ENCODE measurements around the gene FCHO2.
A peak's percentile ranks its signal among the peaks of the same experiment; 100 is the strongest.
"Not testable (repeated sequence)": the region's sequence is repeated elsewhere in the genome, so short reads cannot be mapped to it uniquely, and the experiment has no call there.

FCHO2 gene

GRCh38 chr5:72955768-72956323 is at the start of gene FCHO2:
Gene FCHO2, plus strand, starts transcription at chr5:72956041. Its CDS starts 56 bp downstream, at chr5:72956097.
- peak; percentile 98 for DNase-seq

- no peak for DNase-seq
Measured at GRCh38 chr5:72906806-72907205, 49.0 kb upstream of the FCHO2 start.

GRCh38 chr5:72908664-72909063 is 47.2 kb upstream of the FCHO2 start:
- no peak for DNase-seq

- no peak for DNase-seq
Measured at GRCh38 chr5:72917371-72917776, 38.5 kb upstream of the FCHO2 start.

GRCh38 chr5:72920690-72921502 is 34.9 kb upstream of the FCHO2 start:
- DNase-seq = no peak

- DNase-seq = no peak
Measured at GRCh38 chr5:72921886-72922285, 34.0 kb upstream of the FCHO2 start.

- no peak for DNase-seq
Measured at GRCh38 chr5:72922422-72922821, 33.4 kb upstream of the FCHO2 start.

GRCh38 chr5:72925336-72926010 is 30.4 kb upstream of the FCHO2 start:
- no peak for DNase-seq

GRCh38 chr5:72932686-72933085 is 23.2 kb upstream of the FCHO2 start:
- not testable (repeated sequence) for DNase-seq

GRCh38 chr5:72934953-72935725 is 20.7 kb upstream of the FCHO2 start:
- DNase-seq = not testable (repeated sequence)

GRCh38 chr5:72936893-72937292 is 18.9 kb upstream of the FCHO2 start:
- DNase-seq = no peak

- DNase-seq = no peak
Measured at GRCh38 chr5:72937517-72938061, 18.3 kb upstream of the FCHO2 start.

- no peak for DNase-seq
Measured at GRCh38 chr5:72938206-72938605, 17.6 kb upstream of the FCHO2 start.

- DNase-seq = no peak
Measured at GRCh38 chr5:72940082-72940481, 15.8 kb upstream of the FCHO2 start.

- DNase-seq = no peak
Measured at GRCh38 chr5:72943307-72943706, 12.5 kb upstream of the FCHO2 start.

- DNase-seq = no peak
Measured at GRCh38 chr5:72947498-72947897, 8.3 kb upstream of the FCHO2 start.

GRCh38 chr5:72949481-72949880 is 6.4 kb upstream of the FCHO2 start:
- DNase-seq = no peak

- DNase-seq = no peak
Measured at GRCh38 chr5:72951671-72952468, 4.0 kb upstream of the FCHO2 start.

- no peak for DNase-seq
Measured at GRCh38 chr5:72954389-72954788, 1.5 kb upstream of the FCHO2 start.

GRCh38 chr5:72955143-72955767 is 586 bp upstream of the FCHO2 start:
- DNase-seq = peak; percentile 88

GRCh38 chr5:72956324-72957140 is 691 bp downstream of the FCHO2 start:
- DNase-seq = peak; percentile 80

Data from femur (tissue), 1 donor.